GM21619 (cell line): ENCODE measurements around the gene NRP2.
A peak's percentile ranks its signal among the peaks of the same experiment; 100 is the strongest.

ENCODE experiments used
- ATAC-seq: cut with Tn5 transposase; IDR thresholded peaks from one replicate; pipeline ENCODE4 v1.9.1; 2021; ENCODE audit not compliant: unreplicated experiment

NRP2 gene

DNA sequence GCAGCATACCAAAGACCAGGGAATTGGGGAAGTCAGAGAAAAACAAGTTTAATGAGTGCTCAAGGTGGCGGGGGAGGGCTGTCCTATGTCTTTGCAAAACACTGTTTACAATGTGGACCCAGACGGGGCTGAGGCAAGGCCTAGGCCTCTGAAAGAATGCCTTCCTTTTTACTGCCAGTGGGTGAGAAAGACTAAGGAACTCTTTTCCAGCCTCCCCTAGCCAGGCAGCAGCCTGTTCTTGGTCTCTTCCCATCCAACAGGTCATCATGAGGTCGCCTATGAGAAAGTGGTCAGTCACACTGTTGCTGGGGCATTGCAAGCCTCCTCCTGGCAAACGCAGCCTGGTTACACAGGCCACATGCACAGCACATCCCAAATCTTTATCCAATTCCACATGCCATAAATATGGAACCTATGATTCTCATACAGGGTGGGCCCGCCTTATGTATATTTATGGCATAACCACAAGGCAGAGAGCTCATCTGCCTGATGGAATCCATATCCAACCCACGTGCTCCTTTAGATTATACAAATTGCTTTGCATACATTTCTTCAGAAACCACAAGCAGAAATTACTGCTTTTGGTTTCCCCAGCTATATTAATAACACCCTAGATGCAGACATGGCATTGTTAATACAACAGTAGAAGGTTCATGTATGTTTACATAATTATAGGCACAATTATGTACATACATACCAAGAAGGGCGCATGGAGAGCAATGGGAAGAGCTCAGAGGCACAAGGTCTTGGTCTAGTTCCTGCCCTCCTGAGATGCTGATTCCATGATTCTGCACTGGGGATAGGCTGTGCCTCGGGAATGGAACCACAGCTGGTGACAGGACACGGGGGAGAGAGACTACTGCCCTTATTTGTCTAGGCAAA, 48.6 kb downstream of the NRP2 start:
- no peak for ATAC-seq

DNA sequence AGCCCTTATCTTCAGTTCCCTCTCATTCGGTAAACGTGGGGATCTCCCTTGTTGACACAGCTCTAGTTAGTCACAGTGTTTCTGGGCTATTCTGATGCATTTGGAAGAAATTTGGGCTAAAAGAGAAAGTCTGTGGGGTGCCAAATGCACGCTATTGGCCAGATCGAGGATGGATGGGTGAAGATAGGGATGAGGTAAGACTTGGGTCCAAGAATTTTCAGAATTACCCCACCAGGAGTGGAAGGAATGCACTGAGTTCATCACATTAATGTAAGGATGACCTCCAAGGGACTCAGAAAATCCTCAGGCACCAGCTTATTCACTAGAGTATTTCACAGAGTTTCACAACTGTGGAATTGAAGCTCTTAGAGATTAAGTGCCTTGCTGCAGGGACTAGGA, 49.3 kb downstream of the NRP2 start:
- ATAC-seq, result peak; percentile 74

DNA sequence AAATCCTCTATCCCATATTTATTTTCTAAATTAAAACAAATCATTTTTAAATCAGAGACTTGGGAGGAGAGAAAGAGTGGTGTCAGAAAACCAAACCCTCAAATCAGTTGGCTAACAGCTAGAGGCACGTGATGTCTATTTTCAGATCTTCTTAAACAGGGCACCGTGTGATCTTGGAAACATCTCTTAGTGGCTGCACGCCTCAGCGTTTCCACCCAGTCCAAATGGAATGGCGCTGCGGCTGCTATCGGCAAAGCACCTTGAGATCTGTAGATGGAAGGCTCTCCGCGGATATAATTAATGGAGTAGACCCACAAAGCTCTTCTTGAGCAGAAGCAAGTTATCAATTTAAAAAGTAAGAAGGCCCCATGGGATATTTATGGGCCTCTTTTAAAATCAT, 50.0 kb downstream of the NRP2 start:
- ATAC-seq, result no peak

DNA sequence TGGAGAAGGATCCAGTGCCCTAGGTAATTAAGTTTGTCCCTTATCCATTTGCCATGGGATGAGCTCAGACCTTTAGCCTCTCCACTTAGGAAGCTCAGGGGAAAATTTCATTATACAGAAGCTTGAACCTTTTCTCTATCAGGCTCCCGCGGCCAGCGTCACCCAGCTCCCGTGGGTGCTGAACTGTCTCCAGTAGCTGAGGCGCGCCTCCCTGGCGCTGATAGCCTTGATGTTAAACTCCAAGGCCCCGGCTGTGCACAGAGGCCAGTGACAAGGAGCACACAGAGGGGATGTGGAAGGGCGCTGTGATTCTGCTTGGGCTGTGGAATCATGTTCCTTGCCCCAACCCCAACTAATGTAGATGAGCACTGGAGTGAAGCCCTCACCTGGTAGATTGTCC, 50.8 kb downstream of the NRP2 start:
- ATAC-seq, result no peak

GRCh38 chr2:205733648-205734047, 51.3 kb downstream of the NRP2 start:
- ATAC-seq, result no peak

DNA sequence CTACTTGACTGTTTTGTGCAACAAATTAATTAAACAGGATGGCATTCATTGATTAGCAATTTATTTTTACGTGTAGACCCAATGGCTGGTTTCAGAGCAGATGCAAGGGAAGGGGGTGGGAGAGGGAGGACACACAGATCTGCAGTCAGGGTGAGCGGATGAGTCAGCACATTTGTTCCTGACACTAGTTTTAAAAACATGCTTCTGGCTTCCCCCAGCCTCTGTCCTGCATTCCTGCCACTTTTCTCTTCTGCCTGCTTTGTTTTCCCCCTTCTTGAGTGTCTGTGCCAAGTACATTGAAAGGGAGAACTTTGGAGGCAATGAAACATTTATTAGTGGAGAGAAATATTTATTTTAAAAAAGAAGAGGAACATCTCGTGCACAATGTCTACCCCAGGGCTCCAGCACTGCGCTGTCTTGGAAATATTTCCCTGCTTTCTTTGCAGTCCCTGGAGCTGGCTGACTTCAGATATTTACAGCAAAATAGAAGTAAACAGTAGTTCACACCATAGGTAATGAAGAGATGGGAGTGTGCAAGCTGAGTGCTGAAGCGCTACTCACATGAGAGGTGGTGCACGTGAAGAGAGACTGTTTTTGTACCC, 52.2 kb downstream of the NRP2 start:
- ATAC-seq, result no peak

- no peak for ATAC-seq
Observed at GRCh38 chr2:205738117-205738968, 56.0 kb downstream of the NRP2 start.

DNA sequence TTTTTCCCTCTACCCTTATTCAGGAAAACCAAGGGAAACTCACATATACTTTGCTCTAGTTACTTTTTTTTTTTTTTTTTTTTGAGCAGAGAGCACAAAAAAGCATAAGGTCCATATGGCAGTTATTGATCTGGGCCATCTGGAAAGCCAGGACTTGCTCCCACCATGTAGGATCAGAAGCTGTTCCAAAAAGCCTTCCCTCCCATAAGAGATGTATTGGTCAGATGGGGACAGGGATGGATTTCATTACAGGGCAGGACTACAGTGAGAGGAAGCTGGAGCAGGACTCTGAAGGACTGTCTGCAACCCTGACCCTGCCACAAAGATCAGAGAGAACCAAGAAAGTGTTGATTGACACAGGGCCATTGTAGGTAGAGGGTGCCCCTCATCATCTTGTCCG, 57.3 kb downstream of the NRP2 start:
- ATAC-seq, result no peak

DNA sequence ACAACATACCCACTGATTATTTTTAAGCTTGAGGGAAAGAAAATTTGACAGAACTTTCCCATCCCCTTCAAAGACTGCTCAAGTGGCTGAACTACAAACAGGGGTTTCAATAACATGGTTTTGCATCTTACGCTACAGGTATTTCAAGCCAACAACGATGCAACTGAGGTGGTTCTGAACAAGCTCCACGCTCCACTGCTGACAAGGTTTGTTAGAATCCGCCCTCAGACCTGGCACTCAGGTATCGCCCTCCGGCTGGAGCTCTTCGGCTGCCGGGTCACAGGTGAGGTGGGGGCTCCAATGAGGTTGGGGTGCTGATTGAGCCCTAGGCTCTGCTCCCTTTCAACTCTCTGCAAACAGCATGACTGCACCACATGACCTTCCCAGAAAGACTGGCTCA, 58.1 kb downstream of the NRP2 start:
- ATAC-seq, result no peak

- ATAC-seq, result no peak
Observed at GRCh38 chr2:205741256-205741978, 59.1 kb downstream of the NRP2 start.

GRCh38 chr2:205743137-205743536, 60.8 kb downstream of the NRP2 start:
- no peak for ATAC-seq

- no peak for ATAC-seq
Observed at GRCh38 chr2:205744074-205744591, 61.8 kb downstream of the NRP2 start.

DNA sequence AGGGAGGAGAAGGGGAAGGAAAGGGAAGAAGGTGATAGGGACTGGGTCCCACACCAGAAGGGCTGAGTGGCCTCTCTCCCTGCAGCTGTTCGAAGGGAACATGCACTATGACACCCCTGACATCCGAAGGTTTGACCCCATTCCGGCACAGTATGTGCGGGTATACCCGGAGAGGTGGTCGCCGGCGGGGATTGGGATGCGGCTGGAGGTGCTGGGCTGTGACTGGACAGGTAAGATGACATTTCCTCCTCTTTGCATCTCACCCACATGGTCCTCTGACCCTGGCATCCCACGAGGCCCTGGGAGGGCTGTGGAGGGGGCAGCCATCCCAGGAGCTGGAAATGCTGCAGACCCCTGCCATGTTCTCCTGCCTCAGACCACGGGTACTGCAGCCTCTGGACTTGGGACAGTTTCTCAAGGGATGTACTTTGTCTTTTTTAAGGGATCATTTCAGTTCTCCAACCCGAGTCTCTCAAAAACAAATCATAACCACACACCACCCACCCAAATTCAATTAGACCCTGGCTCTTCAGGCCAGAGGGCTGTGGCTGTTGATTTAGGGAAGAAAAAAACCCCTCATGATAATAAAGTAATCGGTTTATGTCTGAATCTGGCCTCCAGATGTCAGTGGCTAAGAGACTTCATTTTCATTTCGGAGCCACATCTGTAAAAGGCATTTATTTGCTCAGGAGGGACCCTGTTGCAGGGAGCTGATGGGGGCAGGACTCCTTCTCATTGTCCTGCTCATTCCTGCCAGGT, 63.5 kb downstream of the NRP2 start:
- no peak for ATAC-seq

DNA sequence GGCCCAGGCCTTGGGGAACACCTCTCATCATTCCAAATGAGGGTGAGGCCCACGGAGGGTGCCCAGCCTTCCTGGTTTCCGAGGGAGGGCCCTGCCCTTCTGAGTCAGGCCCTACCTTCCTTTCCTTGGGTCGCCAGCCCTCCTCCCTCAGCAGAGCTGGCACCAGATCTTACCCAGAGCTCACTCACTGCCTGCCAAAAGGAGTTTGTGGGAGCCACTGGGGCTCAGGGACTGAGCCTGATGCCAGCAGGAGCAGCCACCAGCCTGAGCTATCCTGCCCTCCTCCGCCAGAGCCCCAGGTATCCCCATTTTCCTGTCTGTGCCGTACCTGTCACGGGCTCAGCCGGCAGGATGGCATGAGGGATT, 64.1 kb downstream of the NRP2 start:
- no peak for ATAC-seq

GRCh38 chr2:205747829-205748386, 65.6 kb downstream of the NRP2 start:
- no peak for ATAC-seq

DNA sequence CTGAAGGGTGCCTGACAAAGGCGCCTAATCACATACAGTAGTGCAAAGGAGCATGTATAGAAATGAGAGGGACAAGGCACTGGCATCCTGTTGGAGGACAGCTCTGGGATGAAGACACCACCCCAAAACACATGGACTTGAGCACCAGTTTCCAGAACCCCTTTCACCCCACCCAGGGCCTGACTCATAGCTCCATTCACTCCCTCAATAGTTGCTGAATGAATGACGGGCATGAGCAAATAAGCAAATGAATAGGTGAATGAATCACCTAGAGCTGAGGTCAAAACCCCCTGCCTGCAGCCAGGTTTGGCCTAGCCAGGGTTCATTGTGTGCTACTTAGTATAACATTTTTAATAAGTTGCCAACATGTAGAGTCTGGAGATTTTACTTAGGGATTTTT, 66.3 kb downstream of the NRP2 start:
- peak; percentile 48 for ATAC-seq

DNA sequence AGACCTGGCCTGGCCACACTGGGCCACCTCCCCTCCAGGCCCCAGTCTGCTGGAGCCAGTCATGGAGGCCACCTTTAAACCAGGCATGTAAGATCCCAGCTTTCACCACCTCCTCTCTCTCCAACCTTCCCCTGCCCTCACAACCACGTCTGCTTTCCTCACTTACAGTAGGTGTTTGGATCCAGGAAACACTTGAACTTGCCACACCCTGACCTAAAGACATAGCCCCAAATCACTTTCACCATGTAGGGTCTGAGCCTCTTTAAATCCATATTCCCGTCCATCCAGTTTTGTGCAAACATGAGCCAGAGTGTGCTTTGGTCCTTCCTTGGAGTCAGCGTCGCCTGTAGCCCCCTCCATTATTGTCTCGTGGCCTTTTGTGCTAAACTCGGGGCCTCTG, 66.8 kb downstream of the NRP2 start:
- no peak for ATAC-seq

DNA sequence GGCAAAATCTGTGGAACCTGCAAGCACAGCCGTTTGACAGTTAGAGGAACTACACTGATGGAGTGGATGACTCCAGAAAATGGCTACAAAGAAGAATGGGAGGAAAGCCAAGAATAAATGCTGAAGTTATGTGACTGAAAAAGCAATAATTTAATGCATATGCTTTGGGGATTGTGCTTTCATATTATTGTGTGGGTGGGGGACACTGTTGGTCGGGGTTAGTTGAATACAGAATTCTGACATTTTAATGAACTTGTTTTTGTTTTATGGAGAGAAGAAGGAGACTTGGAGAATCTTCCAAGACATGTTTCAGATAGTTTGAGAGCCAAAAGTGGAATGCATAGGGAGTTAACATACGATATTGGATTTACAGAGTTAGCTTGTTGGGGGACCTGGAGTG, 68.5 kb downstream of the NRP2 start:
- no peak for ATAC-seq

GRCh38 chr2:205751569-205752031, 69.3 kb downstream of the NRP2 start:
- ATAC-seq, result no peak
